GM19238 (cell line): ENCODE results near the gene SPINK1.
"Not testable (repeated sequence)": the region's sequence is repeated elsewhere in the genome, so short reads cannot be mapped to it uniquely, and the experiment has no call there.

Experiments
- DNase-seq: peaks from one replicate; pipeline ENCODE4 v3.0.0; 2011; ENCODE audit warnings: low spot score; ENCODE audit not compliant: insufficient read length

Gene SPINK1

GRCh38 chr5:147854894-147855773 lies 23.7 kb upstream of the SPINK1 start:
- DNase-seq = no peak

- DNase-seq = no peak
Measured at GRCh38 chr5:147854331-147854730, 22.9 kb upstream of the SPINK1 start.

- DNase-seq = no peak
Measured at GRCh38 chr5:147853372-147853987, 22.0 kb upstream of the SPINK1 start.

GRCh38 chr5:147852365-147852764 lies 20.9 kb upstream of the SPINK1 start:
- DNase-seq = no peak

GRCh38 chr5:147851578-147851977 lies 20.1 kb upstream of the SPINK1 start:
- DNase-seq = no peak

GRCh38 chr5:147849226-147849625 lies 17.8 kb upstream of the SPINK1 start:
- no peak for DNase-seq

GRCh38 chr5:147845618-147846017 lies 14.1 kb upstream of the SPINK1 start:
- DNase-seq = no peak

- no peak for DNase-seq
Measured at GRCh38 chr5:147844846-147845245, 13.4 kb upstream of the SPINK1 start.

- DNase-seq = no peak
Measured at GRCh38 chr5:147842869-147843268, 11.4 kb upstream of the SPINK1 start.

GRCh38 chr5:147836439-147836838 lies 5.0 kb upstream of the SPINK1 start:
- DNase-seq = no peak

GRCh38 chr5:147835386-147835798 lies 3.9 kb upstream of the SPINK1 start:
- DNase-seq = no peak

GRCh38 chr5:147832541-147832940 lies 1.1 kb upstream of the SPINK1 start:
- no peak for DNase-seq

GRCh38 chr5:147830035-147830434 lies 1.4 kb downstream of the SPINK1 start:
- no peak for DNase-seq

- DNase-seq = not testable (repeated sequence)
Measured at GRCh38 chr5:147827017-147827416, 4.5 kb downstream of the SPINK1 start.

GRCh38 chr5:147826361-147826760 lies 5.1 kb downstream of the SPINK1 start:
- no peak for DNase-seq

- DNase-seq = peak; percentile 1
Measured at GRCh38 chr5:147822686-147823491, 8.6 kb downstream of the SPINK1 start.

GRCh38 chr5:147822222-147822621 lies 9.2 kb downstream of the SPINK1 start:
- DNase-seq = not testable (repeated sequence)

- no peak for DNase-seq
Measured at GRCh38 chr5:147821766-147822165, 9.7 kb downstream of the SPINK1 start.

GRCh38 chr5:147819261-147819770 lies 12.2 kb downstream of the SPINK1 start:
- no peak for DNase-seq

GRCh38 chr5:147818290-147818689 lies 13.2 kb downstream of the SPINK1 start:
- DNase-seq = no peak

- no peak for DNase-seq
Measured at GRCh38 chr5:147813696-147814095, 17.8 kb downstream of the SPINK1 start.
